Neural cell (in vitro differentiated cells): ENCODE results near the gene UQCRQ. TPM values are rescaled to one million over a fixed set of nuclear protein-coding genes. Genes with fewer than 3 reads are reported as not detected.

Experiments
- H2AFZ ChIP-seq: fragments of 200-600, 300-800 bp; sonication (generic), shearing (Covaris generic); 2 replicates; pipeline ENCODE4 v1.6.0; 2014; ENCODE audit warnings: low read depth, mild to moderate bottlenecking, antibody characterized with exemption, low read length, moderate library complexity
- H3F3A ChIP-seq: fragments of 200-600 bp; shearing (Covaris generic); 2 replicates; pipeline ENCODE4 v1.6.1; 2016; ENCODE audit warnings: mild to moderate bottlenecking, moderate library complexity, mixed read lengths, antibody characterized with exemption, low read length; ENCODE audit not compliant: insufficient read depth, poor library complexity, severe bottlenecking
- H3K27ac ChIP-seq: fragments of 200-600, 300-800 bp; sonication (generic), shearing (Covaris generic); 2 replicates; pipeline ENCODE4 v1.5.1; 2014; ENCODE audit warnings: mild to moderate bottlenecking, low read length, moderate library complexity
- H3K27me3 ChIP-seq: fragments of 300-800, 200-600 bp; sonication (generic), shearing (Covaris generic); 2 replicates; pipeline ENCODE4 v1.6.0; 2014; ENCODE audit warnings: mild to moderate bottlenecking, low read depth, low read length, moderate library complexity; ENCODE audit not compliant: insufficient read depth
- H3K36me3 ChIP-seq: fragments of 300-800, 200-600 bp; sonication (generic), shearing (Covaris generic); 2 replicates; pipeline ENCODE4 v1.5.1; 2014; ENCODE audit warnings: mild to moderate bottlenecking, antibody characterized with exemption, low read length, moderate library complexity; ENCODE audit not compliant: insufficient read depth
- H3K4me2 ChIP-seq: fragments of 300-800, 200-600 bp; sonication (generic), shearing (Covaris generic); 2 replicates; pipeline ENCODE4 v1.6.0; 2014; ENCODE audit warnings: mild to moderate bottlenecking, low read length
- H3K4me3 ChIP-seq: fragments of 300-800, 200-600 bp; sonication (generic), shearing (Covaris generic); 2 replicates; pipeline ENCODE4 v1.5.1; 2014; ENCODE audit warnings: mild to moderate bottlenecking, low read length, moderate library complexity
- H3K79me2 ChIP-seq: fragments of 200-600 bp; shearing (Covaris generic); replicated peaks from 2 replicates; pipeline ENCODE4 v1.6.0; 2014; ENCODE audit warnings: mild to moderate bottlenecking, low read length, moderate library complexity; ENCODE audit not compliant: insufficient read depth
- H3K9ac ChIP-seq: fragments of 300-800, 200-600 bp; sonication (generic), shearing (Covaris generic); 2 replicates; pipeline ENCODE4 v1.6.1; 2016; ENCODE audit warnings: mild to moderate bottlenecking, low read length, mixed read lengths
- H3K9me2 ChIP-seq: fragments of 200-600 bp; shearing (Covaris generic); 2 replicates; pipeline ENCODE4 v1.6.1; 2016; ENCODE audit warnings: mild to moderate bottlenecking, low read length, mixed read lengths; ENCODE audit not compliant: insufficient read depth
- H3K9me3 ChIP-seq: fragments of 200-600, 300-800 bp; sonication (generic), shearing (Covaris generic); 2 replicates; pipeline ENCODE4 v1.6.1; 2016; ENCODE audit warnings: mild to moderate bottlenecking, mixed run types, low read length, moderate library complexity, mixed read lengths
- H4K20me1 ChIP-seq: fragments of 200-600 bp; shearing (Covaris generic); 2 replicates; pipeline ENCODE4 v1.6.1; 2016; ENCODE audit warnings: mild to moderate bottlenecking, mixed run types; ENCODE audit not compliant: insufficient read depth
- EP300 ChIP-seq: fragments of 450-650 bp; conservative IDR thresholded peaks from 2 replicates; pipeline ENCODE4 v1.6.1; 2014; ENCODE audit warnings: antibody characterized with exemption, mild to moderate bottlenecking, moderate library complexity; ENCODE audit not compliant: poor library complexity, severe bottlenecking
- EZH2 ChIP-seq: fragments of 200-600, 300-800 bp; shearing (Covaris generic), sonication (generic); IDR thresholded peaks from 2 replicates; pipeline ENCODE4 v1.6.1; 2014; ENCODE audit warnings: antibody characterized with exemption, low read length, borderline replicate concordance, mild to moderate bottlenecking; ENCODE audit not compliant: insufficient read depth, poor library complexity, severe bottlenecking
- MXI1 ChIP-seq: fragments of 450-650 bp; conservative IDR thresholded peaks from 2 replicates; pipeline ENCODE4 v1.6.1; 2014; ENCODE audit warnings: antibody characterized with exemption, mild to moderate bottlenecking; ENCODE audit not compliant: poor library complexity, severe bottlenecking
- POLR2AphosphoS5 ChIP-seq: IDR thresholded peaks from 2 replicates; pipeline ENCODE4 v1.6.1; 2012
- RAD21 ChIP-seq: fragments of 450-650 bp; conservative IDR thresholded peaks from 2 replicates; pipeline ENCODE4 v1.6.1; 2014; ENCODE audit warnings: antibody characterized with exemption, mild to moderate bottlenecking, moderate library complexity
- SMC3 ChIP-seq: fragments of 450-650 bp; conservative IDR thresholded peaks from 2 replicates; pipeline ENCODE4 v1.6.1; 2014; ENCODE audit warnings: antibody characterized with exemption, mild to moderate bottlenecking, moderate library complexity; ENCODE audit not compliant: poor library complexity
- TAF1 ChIP-seq: IDR thresholded peaks from 2 replicates; pipeline ENCODE4 v1.6.1; 2012; ENCODE audit warnings: low read depth
- polyA plus RNA-seq: library from polyadenylated mRNA; depleted of rRNA; stranded (reverse); fragments of >200 nt; gene quantifications from 2 replicates; pipeline ENCODE4 v1.2.3, GENCODE V29; 2014
- TF ChIP-seq, protein P1 (sequence below): fragments of 450-650 bp; IDR thresholded peaks from 2 replicates; pipeline ENCODE4 v1.5.1; 2014; ENCODE audit warnings: antibody characterized with exemption, mild to moderate bottlenecking, moderate library complexity; ENCODE audit not compliant: poor library complexity, severe bottlenecking
- TF ChIP-seq, protein P2 (sequence below): IDR thresholded peaks from 2 replicates; pipeline ENCODE4 v1.6.1; 2012; ENCODE audit warnings: borderline replicate concordance

Gene UQCRQ
- polyA plus RNA-seq, 1 donor from 2014 or later: 444 TPM

DNA sequence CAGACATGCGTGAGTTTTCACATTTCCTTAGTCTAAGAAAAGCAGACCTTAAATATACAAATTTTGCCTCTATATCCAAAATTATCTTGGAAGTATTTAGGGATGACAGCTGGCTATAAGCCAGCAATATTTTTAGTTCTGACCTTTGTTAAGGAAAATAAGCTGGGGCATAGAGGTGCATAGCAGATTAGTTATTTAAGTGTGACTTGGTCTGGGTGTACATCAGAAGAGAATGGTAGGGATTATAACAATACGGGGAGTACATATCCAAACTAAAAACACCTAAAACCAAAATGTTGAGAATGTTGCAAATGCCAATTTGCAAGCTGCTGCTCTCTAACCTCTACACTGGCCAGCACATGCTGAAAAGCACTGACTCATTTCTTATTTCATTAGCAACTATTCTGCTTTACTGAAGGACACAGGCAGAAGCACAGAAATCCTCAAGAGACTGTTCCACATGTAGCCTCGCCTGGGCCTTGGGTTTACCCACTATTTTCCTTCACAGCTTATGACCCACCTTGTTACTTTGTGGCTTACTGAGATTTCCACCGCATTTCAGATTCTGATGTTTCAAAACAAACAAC is 29.4 kb downstream of the UQCRQ start:
- H3K27me3 ChIP-seq: no peaks in the 10 kb centered on the region
- H3K27ac ChIP-seq: no peak overlapping the region
- H2AFZ ChIP-seq: no peak overlapping the region
- no peak overlapping the region for H3K9ac ChIP-seq
- TF ChIP-seq EZH2 (no peak), EP300 (no peak), RAD21 (no peak), POLR2AphosphoS5 (no peak), SMC3 (no peak), MXI1 (no peak), TAF1 (no peak)
- TF ChIP-seq, protein P1, sequence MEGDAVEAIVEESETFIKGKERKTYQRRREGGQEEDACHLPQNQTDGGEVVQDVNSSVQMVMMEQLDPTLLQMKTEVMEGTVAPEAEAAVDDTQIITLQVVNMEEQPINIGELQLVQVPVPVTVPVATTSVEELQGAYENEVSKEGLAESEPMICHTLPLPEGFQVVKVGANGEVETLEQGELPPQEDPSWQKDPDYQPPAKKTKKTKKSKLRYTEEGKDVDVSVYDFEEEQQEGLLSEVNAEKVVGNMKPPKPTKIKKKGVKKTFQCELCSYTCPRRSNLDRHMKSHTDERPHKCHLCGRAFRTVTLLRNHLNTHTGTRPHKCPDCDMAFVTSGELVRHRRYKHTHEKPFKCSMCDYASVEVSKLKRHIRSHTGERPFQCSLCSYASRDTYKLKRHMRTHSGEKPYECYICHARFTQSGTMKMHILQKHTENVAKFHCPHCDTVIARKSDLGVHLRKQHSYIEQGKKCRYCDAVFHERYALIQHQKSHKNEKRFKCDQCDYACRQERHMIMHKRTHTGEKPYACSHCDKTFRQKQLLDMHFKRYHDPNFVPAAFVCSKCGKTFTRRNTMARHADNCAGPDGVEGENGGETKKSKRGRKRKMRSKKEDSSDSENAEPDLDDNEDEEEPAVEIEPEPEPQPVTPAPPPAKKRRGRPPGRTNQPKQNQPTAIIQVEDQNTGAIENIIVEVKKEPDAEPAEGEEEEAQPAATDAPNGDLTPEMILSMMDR: no peak
- TF ChIP-seq, protein P2, sequence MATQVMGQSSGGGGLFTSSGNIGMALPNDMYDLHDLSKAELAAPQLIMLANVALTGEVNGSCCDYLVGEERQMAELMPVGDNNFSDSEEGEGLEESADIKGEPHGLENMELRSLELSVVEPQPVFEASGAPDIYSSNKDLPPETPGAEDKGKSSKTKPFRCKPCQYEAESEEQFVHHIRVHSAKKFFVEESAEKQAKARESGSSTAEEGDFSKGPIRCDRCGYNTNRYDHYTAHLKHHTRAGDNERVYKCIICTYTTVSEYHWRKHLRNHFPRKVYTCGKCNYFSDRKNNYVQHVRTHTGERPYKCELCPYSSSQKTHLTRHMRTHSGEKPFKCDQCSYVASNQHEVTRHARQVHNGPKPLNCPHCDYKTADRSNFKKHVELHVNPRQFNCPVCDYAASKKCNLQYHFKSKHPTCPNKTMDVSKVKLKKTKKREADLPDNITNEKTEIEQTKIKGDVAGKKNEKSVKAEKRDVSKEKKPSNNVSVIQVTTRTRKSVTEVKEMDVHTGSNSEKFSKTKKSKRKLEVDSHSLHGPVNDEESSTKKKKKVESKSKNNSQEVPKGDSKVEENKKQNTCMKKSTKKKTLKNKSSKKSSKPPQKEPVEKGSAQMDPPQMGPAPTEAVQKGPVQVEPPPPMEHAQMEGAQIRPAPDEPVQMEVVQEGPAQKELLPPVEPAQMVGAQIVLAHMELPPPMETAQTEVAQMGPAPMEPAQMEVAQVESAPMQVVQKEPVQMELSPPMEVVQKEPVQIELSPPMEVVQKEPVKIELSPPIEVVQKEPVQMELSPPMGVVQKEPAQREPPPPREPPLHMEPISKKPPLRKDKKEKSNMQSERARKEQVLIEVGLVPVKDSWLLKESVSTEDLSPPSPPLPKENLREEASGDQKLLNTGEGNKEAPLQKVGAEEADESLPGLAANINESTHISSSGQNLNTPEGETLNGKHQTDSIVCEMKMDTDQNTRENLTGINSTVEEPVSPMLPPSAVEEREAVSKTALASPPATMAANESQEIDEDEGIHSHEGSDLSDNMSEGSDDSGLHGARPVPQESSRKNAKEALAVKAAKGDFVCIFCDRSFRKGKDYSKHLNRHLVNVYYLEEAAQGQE: no peak
- H3F3A ChIP-seq: no peaks in the 10 kb centered on the region
- H3K79me2 ChIP-seq: peaks cover 10% of the 10 kb centered on the region
- no peak overlapping the region for H3K4me3 ChIP-seq
- no peaks in the 10 kb centered on the region for H3K9me2 ChIP-seq
- H3K36me3 ChIP-seq: peaks cover 12% of the 10 kb centered on the region
- H3K9me3 ChIP-seq: no peaks in the 10 kb centered on the region
- H4K20me1 ChIP-seq: no peaks in the 10 kb centered on the region
- no peak overlapping the region for H3K4me2 ChIP-seq

DNA sequence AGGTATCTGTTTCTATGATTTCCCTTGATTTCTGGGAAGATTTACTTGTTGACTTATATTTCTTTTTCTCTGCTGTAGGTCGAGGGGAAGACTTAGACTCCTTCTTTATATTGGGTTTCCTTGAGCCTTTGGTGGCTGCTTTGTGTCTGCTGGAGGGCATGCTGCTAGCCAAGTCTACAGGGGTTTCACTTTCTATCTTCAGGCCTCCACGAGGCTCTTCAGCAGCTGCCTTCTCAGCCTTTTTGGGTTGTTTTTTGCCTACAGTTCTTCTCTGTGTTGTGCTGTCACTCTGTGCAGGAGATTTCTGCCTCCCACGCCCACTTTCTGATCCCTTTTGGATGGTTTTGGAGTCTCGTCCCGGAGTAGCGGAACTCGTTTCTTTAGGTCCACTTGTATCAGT is 30.2 kb downstream of the UQCRQ start:
- H2AFZ ChIP-seq: no peak overlapping the region
- H3K4me3 ChIP-seq: no peak overlapping the region
- H3K9me2 ChIP-seq: no peaks in the 10 kb centered on the region
- no peak overlapping the region for H3K4me2 ChIP-seq
- H3K79me2 ChIP-seq: peaks cover 10% of the 10 kb centered on the region
- no peaks in the 10 kb centered on the region for H3F3A ChIP-seq
- H3K9me3 ChIP-seq: no peaks in the 10 kb centered on the region
- TF ChIP-seq, protein P2: no peak
- no peak for TF ChIP-seq EP300
- TF ChIP-seq MXI1: no peak
- TF ChIP-seq RAD21: no peak
- no peak for TF ChIP-seq POLR2AphosphoS5
- TF ChIP-seq, protein P1: no peak
- no peak for TF ChIP-seq EZH2
- no peak for TF ChIP-seq TAF1
- no peak for TF ChIP-seq SMC3
- no peak overlapping the region for H3K9ac ChIP-seq
- H3K27me3 ChIP-seq: no peaks in the 10 kb centered on the region
- peaks cover 12% of the 10 kb centered on the region for H3K36me3 ChIP-seq
- no peaks in the 10 kb centered on the region for H4K20me1 ChIP-seq
- no peak overlapping the region for H3K27ac ChIP-seq
